Choroid plexus epithelial cell (primary cell): ENCODE data around the gene COX7A2L.

ENCODE experiments used
- DNase-seq: peaks from one replicate; pipeline ENCODE4 v3.0.0-alpha.2; 2010; ENCODE audit warnings: low read depth
- H3K4me3 ChIP-seq: 2 replicates; pipeline ENCODE4 v1.5.1; 2011; ENCODE audit warnings: low read depth, mild to moderate bottlenecking, control low read depth, low read length, moderate library complexity
- TF ChIP-seq, protein P1 (sequence below): conservative IDR thresholded peaks from 2 replicates; pipeline ENCODE4 v1.5.1; 2011; ENCODE audit warnings: low read depth, mild to moderate bottlenecking, control low read depth, inconsistent platforms, low read length, moderate library complexity

The COX7A2L gene

DNA sequence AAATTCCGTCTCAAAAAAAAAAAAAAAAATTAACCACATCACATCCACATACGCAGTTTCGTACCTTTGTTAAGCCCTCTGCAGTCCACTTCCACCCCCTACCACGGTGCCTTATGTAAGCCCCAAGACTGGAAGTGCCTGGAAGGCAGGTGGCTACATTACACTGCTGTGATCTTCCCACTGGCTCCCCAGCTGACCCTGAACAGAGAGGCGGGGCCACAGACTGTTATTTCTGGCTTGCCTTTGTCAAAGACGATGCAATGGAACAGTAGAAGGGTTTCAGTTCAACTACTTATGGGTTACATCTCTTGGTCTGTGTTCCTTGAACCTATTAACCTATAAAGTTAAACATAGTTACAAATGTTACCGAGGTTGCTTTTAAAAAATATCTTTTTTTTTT lies 15.7 kb upstream of the COX7A2L start:
- H3K4me3 ChIP-seq: no peak overlapping the region
- TF ChIP-seq, protein P1, sequence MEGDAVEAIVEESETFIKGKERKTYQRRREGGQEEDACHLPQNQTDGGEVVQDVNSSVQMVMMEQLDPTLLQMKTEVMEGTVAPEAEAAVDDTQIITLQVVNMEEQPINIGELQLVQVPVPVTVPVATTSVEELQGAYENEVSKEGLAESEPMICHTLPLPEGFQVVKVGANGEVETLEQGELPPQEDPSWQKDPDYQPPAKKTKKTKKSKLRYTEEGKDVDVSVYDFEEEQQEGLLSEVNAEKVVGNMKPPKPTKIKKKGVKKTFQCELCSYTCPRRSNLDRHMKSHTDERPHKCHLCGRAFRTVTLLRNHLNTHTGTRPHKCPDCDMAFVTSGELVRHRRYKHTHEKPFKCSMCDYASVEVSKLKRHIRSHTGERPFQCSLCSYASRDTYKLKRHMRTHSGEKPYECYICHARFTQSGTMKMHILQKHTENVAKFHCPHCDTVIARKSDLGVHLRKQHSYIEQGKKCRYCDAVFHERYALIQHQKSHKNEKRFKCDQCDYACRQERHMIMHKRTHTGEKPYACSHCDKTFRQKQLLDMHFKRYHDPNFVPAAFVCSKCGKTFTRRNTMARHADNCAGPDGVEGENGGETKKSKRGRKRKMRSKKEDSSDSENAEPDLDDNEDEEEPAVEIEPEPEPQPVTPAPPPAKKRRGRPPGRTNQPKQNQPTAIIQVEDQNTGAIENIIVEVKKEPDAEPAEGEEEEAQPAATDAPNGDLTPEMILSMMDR: no peak
- DNase-seq: no peak

GRCh38 chr2:42372474-42373200 lies 11.6 kb upstream of the COX7A2L start:
- DNase-seq: no peak
- H3K4me3 ChIP-seq: no peak overlapping the region
- TF ChIP-seq, protein P1: no peak

GRCh38 chr2:42371611-42372473 lies 10.8 kb upstream of the COX7A2L start:
- TF ChIP-seq, protein P1: no peak
- peak; percentile 12 for DNase-seq
- no peak overlapping the region for H3K4me3 ChIP-seq

DNA sequence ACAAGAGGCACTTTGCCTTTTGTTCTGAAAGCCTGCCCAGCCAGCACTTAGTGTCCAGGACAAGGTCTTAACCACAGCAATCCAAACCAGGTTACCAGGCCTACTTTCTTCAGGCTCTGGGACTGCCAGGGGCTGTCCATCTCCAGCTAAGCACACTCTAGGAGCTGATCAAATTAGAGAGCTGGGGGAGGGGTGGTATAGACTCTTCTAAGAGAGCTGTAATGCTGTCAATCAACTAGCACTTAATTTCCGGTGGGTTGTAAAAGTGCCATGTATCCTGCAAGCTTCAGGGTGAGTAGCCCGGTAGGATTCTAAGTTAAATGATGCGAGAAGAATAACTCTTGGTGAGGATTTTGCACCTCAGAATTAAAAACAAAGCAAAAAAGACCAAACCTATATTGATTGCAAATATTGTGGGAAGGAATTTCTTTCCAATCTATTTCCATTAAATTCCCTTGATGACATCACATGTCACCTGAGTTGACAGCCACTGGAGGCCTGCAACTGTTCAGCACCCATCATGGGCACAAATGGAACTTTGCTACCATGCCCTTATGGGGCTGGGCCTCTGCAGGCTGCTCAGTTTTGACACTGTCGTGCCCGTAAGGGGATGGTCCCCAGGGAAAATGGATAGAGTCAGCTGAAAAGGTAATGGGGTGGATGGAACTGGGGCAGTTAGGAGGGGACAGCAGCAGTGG lies 8.7 kb upstream of the COX7A2L start:
- TF ChIP-seq, protein P1: no peak
- no peak overlapping the region for H3K4me3 ChIP-seq
- DNase-seq: no peak

DNA sequence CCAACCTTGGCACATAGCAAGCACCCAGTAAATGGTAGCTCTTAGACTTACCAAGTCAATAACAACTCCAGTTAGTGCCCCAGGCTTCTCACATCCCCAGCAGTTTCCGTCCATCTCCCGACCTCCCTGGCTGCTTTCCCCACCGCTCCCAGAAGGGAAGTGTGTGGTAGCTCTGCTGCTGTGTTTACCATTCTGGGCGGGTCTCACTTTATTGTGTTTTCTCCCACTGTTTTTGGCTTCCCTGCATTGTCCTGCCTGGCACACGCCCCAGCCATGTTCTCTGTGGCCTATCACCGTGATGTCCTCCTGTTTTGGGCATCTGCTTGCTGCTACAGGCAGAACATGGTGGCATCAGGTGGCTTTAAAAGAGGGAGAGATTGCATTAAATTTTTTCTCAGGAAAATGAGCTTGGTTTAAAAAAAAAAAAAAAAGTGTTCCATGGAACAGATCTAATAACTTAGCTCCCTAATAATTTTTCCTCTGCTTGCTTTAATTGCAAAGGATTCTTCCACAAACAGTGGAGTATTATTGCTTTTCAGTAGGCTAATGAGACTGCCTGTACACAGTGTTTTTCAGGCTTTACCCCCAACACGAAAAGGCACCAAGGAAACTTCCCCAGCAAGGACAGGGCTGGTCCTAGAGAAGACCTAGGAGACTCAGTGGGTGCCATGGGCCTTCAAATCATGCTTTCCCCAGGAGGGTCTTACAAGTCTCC lies 8.0 kb upstream of the COX7A2L start:
- no peak for DNase-seq
- no peak overlapping the region for H3K4me3 ChIP-seq
- TF ChIP-seq, protein P1: no peak

- peak; percentile 67 for DNase-seq
- TF ChIP-seq, protein P1: no peak
- no peak overlapping the region for H3K4me3 ChIP-seq
These were observed 6.8 kb upstream of the COX7A2L start for GRCh38 chr2:42367835-42368234.
